ENCODE data around the gene PLPP4. TPM values are rescaled to one million over a fixed set of nuclear protein-coding genes. Genes with fewer than 3 reads are reported as not detected.

PLPP4 gene
- total RNA-seq, 1 experiment from 2014 or later, result not detected

DNA sequence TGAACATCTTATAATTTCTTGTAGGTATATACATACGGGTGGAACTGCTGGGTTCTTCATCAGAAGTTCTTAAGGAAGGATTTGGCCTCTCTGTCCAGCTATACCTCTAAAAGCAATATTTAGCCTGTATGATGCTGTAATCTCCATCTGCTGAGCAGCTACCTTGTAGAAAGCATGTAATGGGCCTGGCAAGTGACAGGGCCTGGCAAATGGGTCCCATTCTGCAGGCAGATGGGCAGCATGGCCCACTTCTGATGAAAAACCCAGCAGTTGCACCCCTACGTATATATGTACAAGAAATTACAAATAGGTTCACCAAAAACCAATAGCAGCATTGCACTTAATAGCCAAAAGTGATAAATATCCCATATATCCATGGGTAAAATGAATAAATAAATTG lies 9.0 kb downstream of the PLPP4 start:
- ChIA-PET CTCF (no interaction called here), POLR2A (ENCODE audit: low non-redundant PET) (no interaction called here)
- intact Hi-C loops (cut with micrococcal nuclease; ENCODE audit: unreplicated experiment), result no loop called here
- Histone ChIP-seq H3K36me3 (ENCODE audit: insufficient read depth, low read length, poor library complexity, severe bottlenecking) (no peaks in the 10 kb centered on the region), H3K9me3 (ENCODE audit: low read depth, low read length, poor library complexity, severe bottlenecking) (no peaks in the 10 kb centered on the region), H3K27me3 (replicated peaks; ENCODE audit: insufficient read depth, low read depth, low read length, poor library complexity) (peaks cover 24% of the 10 kb centered on the region), H3K4me3 (ENCODE audit: low read depth, low read length, poor library complexity, severe bottlenecking) (no peak overlapping the region), H3K27ac (ENCODE audit: low read depth, low read length, poor library complexity, severe bottlenecking) (no peak overlapping the region), H3K4me1 (ENCODE audit: insufficient read depth, low read length, poor library complexity, severe bottlenecking) (no peaks in the 10 kb centered on the region)
- TF ChIP-seq, protein P1, sequence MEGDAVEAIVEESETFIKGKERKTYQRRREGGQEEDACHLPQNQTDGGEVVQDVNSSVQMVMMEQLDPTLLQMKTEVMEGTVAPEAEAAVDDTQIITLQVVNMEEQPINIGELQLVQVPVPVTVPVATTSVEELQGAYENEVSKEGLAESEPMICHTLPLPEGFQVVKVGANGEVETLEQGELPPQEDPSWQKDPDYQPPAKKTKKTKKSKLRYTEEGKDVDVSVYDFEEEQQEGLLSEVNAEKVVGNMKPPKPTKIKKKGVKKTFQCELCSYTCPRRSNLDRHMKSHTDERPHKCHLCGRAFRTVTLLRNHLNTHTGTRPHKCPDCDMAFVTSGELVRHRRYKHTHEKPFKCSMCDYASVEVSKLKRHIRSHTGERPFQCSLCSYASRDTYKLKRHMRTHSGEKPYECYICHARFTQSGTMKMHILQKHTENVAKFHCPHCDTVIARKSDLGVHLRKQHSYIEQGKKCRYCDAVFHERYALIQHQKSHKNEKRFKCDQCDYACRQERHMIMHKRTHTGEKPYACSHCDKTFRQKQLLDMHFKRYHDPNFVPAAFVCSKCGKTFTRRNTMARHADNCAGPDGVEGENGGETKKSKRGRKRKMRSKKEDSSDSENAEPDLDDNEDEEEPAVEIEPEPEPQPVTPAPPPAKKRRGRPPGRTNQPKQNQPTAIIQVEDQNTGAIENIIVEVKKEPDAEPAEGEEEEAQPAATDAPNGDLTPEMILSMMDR (conservative IDR thresholded peaks at IDR 0.05; ENCODE audit: low read depth, low read length), result no peak
- TF ChIP-seq EZH2 (IDR thresholded peaks at IDR 0.05; ENCODE audit: borderline replicate concordance, low read depth, low read length, poor library complexity, severe bottlenecking), result no peak
- no peak for DNase-seq (ENCODE audit: low spot score)
- no TSS peak for BruUV-seq (replicated peaks)

DNA sequence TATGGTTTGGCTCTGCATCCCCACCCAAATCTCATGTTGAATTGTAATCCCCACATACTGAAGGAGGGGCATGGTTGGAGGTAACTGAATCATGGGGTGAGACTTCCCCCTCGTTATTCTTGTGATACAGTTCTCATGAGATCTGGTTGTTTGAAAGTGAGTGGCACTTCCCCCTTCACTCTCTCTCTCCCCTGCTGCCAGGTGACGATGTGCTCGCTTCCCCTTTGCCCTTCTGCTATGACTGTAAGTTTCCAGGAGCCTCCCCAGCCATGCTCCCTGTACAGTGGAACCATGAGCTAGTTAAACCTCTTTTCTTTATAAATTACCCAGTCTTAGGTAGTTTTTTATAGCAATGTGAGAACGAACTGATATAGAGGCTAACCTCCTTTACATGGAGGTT lies 16.6 kb downstream of the PLPP4 start:
- no peaks in the 10 kb centered on the region for H3K9me3 ChIP-seq (ENCODE audit: low read depth, low read length, poor library complexity, severe bottlenecking)
- no peak for DNase-seq (ENCODE audit: low spot score)
- ChIA-PET POLR2A (ENCODE audit: low non-redundant PET) (no interaction called here), CTCF (no interaction called here)
- H3K4me1 ChIP-seq (ENCODE audit: insufficient read depth, low read length, poor library complexity, severe bottlenecking), result no peaks in the 10 kb centered on the region
- TF ChIP-seq, protein P1 (conservative IDR thresholded peaks at IDR 0.05; ENCODE audit: low read depth, low read length), result no peak
- no peak for TF ChIP-seq EZH2 (IDR thresholded peaks at IDR 0.05; ENCODE audit: borderline replicate concordance, low read depth, low read length, poor library complexity, severe bottlenecking)
- H3K36me3 ChIP-seq (ENCODE audit: insufficient read depth, low read length, poor library complexity, severe bottlenecking), result no peaks in the 10 kb centered on the region
- intact Hi-C loops (cut with micrococcal nuclease; ENCODE audit: unreplicated experiment), result no loop called here
- no peak overlapping the region for H3K27ac ChIP-seq (ENCODE audit: low read depth, low read length, poor library complexity, severe bottlenecking)
- H3K27me3 ChIP-seq (replicated peaks; ENCODE audit: insufficient read depth, low read depth, low read length, poor library complexity), result peaks cover 25% of the 10 kb centered on the region
- BruUV-seq (replicated peaks), result no TSS peak
- no peak overlapping the region for H3K4me3 ChIP-seq (ENCODE audit: low read depth, low read length, poor library complexity, severe bottlenecking)

DNA sequence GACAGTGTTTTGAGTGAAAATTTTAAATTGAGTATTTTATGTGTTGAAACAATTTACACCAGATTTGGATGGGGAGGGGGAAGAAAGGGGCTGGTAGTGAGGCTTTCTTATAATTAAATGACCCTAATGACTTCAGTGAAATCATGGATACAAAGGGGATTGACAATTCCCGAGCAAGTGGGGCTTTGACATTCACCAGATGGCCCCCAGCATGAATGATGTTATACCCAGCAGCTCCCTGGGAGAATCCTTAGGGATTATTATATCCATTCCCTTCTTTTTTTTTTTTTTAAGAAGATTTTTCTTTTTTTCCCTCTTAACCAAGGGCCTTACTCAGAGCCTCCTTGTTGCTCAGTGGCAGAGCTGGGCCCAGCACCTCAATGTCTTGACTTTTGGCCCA lies 17.9 kb downstream of the PLPP4 start:
- H3K4me3 ChIP-seq (ENCODE audit: low read depth, low read length, poor library complexity, severe bottlenecking), result no peak overlapping the region
- H3K9me3 ChIP-seq (ENCODE audit: low read depth, low read length, poor library complexity, severe bottlenecking), result no peaks in the 10 kb centered on the region
- DNase-seq (ENCODE audit: low spot score), result no peak
- BruUV-seq (replicated peaks), result no TSS peak
- POLR2A ChIA-PET (ENCODE audit: low non-redundant PET), result no interaction called here
- no peak for TF ChIP-seq EZH2 (IDR thresholded peaks at IDR 0.05; ENCODE audit: borderline replicate concordance, low read depth, low read length, poor library complexity, severe bottlenecking)
- TF ChIP-seq, protein P1 (conservative IDR thresholded peaks at IDR 0.05; ENCODE audit: low read depth, low read length), result no peak
- no peaks in the 10 kb centered on the region for H3K4me1 ChIP-seq (ENCODE audit: insufficient read depth, low read length, poor library complexity, severe bottlenecking)
- H3K27ac ChIP-seq (ENCODE audit: low read depth, low read length, poor library complexity, severe bottlenecking), result no peak overlapping the region
- no peaks in the 10 kb centered on the region for H3K36me3 ChIP-seq (ENCODE audit: insufficient read depth, low read length, poor library complexity, severe bottlenecking)
- intact Hi-C loops (cut with micrococcal nuclease; ENCODE audit: unreplicated experiment), result no loop called here
- CTCF ChIA-PET, result no interaction called here
- H3K27me3 ChIP-seq (replicated peaks; ENCODE audit: insufficient read depth, low read depth, low read length, poor library complexity), result peaks cover 27% of the 10 kb centered on the region
